ENCODE measurements around the gene HOXC13.

Gene HOXC13

DNA sequence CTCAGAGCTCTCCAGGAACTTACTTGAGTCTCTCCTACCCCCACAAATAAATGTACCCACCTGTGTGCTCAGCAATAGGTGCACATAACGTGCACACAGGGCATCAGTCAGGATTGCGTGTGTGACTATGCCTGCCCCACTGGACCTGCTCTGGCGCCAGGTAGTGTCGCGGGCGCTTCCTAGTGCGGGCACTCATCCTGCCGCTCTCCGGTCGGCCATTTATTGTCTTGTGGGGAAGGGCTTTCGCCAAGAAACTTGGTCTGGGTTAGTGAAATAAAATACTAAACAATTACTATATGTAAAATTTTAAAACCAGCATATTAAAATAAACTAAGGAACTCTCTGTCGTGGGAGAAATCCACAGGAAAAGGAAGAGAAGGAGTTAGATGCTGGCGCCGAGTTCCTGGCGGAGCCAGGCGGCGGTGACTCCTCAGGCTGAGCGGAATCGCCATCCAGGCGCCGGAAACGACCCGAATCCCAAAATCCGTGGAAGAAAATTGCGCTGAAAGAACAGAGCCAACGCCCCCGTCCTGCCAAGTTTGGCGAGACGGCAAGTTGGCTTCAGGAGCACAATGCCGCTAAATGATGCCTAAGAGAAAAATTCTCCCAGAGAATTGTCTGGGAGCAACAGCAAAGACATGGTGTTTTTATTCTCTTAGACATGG, 7.9 kb upstream of the HOXC13 start:
- Histone ChIP-seq H3K36me3 (no peaks in the 10 kb centered on the region), H3K4me1 (no peaks in the 10 kb centered on the region), H3K4me3 (ENCODE audit: low read depth, low read length) (no peak overlapping the region), H3K27me3 (peaks cover 100% of the 10 kb centered on the region), H3K9me3 (no peaks in the 10 kb centered on the region; the same call in 1 of the 2 replicates)
- TF ChIP-seq, protein P1, sequence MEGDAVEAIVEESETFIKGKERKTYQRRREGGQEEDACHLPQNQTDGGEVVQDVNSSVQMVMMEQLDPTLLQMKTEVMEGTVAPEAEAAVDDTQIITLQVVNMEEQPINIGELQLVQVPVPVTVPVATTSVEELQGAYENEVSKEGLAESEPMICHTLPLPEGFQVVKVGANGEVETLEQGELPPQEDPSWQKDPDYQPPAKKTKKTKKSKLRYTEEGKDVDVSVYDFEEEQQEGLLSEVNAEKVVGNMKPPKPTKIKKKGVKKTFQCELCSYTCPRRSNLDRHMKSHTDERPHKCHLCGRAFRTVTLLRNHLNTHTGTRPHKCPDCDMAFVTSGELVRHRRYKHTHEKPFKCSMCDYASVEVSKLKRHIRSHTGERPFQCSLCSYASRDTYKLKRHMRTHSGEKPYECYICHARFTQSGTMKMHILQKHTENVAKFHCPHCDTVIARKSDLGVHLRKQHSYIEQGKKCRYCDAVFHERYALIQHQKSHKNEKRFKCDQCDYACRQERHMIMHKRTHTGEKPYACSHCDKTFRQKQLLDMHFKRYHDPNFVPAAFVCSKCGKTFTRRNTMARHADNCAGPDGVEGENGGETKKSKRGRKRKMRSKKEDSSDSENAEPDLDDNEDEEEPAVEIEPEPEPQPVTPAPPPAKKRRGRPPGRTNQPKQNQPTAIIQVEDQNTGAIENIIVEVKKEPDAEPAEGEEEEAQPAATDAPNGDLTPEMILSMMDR (IDR thresholded peaks at IDR 0.05; ENCODE audit: low read depth, low read length): no peak
- no peak for DNase-seq

DNA sequence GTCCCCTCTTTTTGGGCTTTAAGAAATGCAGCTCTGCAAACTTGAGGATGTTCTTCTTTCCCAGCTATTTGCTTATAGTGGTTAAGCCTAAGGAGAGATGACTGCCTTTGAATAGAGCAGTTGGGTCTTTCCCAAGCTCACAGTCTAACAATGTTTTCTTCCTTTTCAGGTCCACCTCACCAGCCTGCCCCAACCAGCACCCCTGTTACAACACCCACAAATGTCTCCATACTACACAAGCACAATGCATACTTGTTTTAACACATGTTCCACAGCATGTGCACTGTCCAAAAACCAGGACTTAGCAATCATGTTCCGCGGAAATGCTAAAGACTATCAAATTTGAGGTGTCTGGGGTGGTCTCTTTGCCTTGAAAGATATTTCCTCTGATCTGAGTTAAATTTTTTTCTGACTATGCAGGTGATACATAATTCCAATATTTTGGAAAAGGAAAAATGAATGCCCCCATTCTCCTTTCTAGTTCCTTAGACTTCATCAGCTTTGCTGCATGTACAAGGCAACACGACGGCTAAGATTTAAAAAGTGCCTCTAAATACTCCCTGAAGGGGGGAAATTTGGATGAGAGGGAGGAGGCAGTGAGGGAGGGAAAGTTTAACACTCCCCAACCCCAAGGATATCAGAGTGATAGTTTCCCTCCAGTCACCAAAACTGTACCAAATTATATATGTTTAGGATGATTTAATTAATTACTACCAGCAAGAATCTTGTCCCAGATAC, 6.6 kb upstream of the HOXC13 start:
- DNase-seq: no peak
- H3K4me1 ChIP-seq: no peaks in the 10 kb centered on the region
- peaks cover 100% of the 10 kb centered on the region for H3K27me3 ChIP-seq
- TF ChIP-seq, protein P1 (IDR thresholded peaks at IDR 0.05; ENCODE audit: low read depth, low read length): no peak
- no peaks in the 10 kb centered on the region; the same call in 1 of the 2 replicates for H3K9me3 ChIP-seq
- no peak overlapping the region for H3K4me3 ChIP-seq (ENCODE audit: low read depth, low read length)
- no peaks in the 10 kb centered on the region for H3K36me3 ChIP-seq

DNA sequence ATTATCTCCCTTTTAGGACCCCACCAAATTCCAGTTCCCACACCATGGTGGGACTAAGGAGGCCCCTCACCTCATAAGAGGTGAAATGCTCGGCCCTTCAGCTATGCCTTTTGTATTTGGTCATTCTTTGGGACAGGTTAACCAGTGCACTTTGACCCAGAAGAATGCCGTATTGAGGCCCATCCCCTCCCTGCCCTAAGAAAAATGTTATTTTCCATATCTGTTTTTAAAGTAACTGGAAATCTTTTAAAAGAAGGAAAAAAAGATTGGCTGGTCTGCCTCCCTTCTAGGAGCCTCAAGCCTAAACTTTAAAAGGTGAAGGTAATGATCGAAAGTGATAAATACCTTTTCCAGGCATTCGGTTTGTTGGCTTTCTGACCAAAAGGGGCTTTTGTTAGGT, 5.7 kb upstream of the HOXC13 start:
- Histone ChIP-seq H3K4me3 (ENCODE audit: low read depth, low read length) (no peak overlapping the region), H3K9me3 (no peaks in the 10 kb centered on the region), H3K4me1 (no peaks in the 10 kb centered on the region), H3K36me3 (no peaks in the 10 kb centered on the region), H3K27me3 (peaks cover 100% of the 10 kb centered on the region)
- DNase-seq: no peak
- TF ChIP-seq, protein P1 (IDR thresholded peaks at IDR 0.05; ENCODE audit: low read depth, low read length): no peak

DNA sequence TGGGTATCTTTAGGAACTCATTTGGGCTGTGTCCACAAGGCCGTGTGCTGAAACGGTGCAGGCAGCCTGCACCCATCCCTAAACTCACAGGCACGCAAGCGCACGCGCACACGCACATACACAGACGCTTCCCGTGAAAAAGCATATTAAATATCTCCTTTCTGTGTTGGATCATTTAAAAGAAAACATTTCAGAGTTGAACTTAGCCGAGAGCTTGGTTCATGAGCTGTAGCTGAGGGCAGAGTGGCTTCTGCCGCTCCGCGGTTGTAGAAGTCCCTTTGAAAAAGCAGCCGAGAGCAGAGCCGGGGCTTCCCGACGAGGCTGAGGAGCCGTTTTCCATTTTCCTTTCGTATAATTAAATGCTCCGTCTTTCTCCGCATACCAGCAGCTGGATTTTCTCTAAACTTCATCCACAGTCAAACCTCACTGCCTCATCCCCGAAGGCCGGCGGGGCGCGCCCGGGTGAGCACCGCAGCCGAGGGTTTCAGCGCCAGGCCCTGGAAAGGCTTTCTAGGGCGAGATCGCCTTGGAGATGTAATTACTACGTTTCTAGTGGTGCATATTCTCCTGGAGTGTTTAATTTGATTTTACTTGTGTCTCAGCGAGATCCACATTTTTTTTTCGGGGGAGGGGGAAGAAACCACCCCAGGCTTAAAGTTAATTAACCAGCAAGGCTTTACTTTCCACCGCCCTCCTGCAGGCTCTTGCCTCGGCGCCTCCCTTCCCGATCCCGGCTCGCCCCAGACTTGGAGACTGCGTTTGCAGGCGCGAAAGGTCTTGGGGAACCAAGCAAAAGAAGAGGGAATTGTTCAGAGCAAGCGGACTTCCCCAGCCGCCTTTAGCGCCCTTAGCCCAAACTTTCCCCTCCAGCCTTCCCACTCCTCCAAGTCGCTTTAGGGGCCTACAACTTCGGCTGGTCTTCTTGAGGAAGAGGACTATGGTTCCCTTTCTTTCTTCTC, 3.0 kb upstream of the HOXC13 start:
- no peak for DNase-seq
- no peak overlapping the region for H3K4me3 ChIP-seq (ENCODE audit: low read depth, low read length)
- no peaks in the 10 kb centered on the region for H3K36me3 ChIP-seq
- H3K27me3 ChIP-seq: peaks cover 100% of the 10 kb centered on the region
- TF ChIP-seq, protein P1 (IDR thresholded peaks at IDR 0.05; ENCODE audit: low read depth, low read length): no peak
- H3K9me3 ChIP-seq: no peaks in the 10 kb centered on the region
- H3K4me1 ChIP-seq: no peaks in the 10 kb centered on the region

DNA sequence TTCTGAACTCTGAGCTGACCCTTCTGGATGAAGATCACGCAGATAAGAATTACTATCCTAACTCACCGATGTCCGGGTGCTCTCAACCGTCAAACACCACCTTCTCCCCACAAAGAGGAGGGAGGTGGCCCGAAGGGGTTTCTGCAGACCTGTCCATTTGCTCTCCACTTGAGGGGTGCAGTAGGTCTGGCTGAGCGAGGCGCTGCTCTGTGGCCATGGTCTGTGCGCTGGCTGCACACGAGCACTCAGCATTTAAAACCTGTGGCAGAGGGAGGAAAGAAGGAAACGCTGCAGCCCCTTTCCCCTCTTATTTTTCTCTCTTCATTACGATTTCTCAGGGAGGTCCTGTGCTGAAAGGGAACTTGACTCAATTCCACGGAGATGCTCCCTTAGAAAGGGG, 1.5 kb upstream of the HOXC13 start:
- Histone ChIP-seq H3K36me3 (no peaks in the 10 kb centered on the region), H3K4me3 (ENCODE audit: low read depth, low read length) (no peak overlapping the region), H3K4me1 (no peaks in the 10 kb centered on the region), H3K27me3 (peaks cover 98% of the 10 kb centered on the region), H3K9me3 (no peaks in the 10 kb centered on the region)
- no peak for DNase-seq
- TF ChIP-seq, protein P1 (IDR thresholded peaks at IDR 0.05; ENCODE audit: low read depth, low read length): no peak
